ENCODE data around the gene GPSM1. TPM values are rescaled to one million over a fixed set of nuclear protein-coding genes. Genes with fewer than 3 reads are reported as not detected.

Gene GPSM1
- polyA plus RNA-seq, 1 of the 3 experiments (the other 2 are of a cell fraction) = 26.7 TPM

DNA sequence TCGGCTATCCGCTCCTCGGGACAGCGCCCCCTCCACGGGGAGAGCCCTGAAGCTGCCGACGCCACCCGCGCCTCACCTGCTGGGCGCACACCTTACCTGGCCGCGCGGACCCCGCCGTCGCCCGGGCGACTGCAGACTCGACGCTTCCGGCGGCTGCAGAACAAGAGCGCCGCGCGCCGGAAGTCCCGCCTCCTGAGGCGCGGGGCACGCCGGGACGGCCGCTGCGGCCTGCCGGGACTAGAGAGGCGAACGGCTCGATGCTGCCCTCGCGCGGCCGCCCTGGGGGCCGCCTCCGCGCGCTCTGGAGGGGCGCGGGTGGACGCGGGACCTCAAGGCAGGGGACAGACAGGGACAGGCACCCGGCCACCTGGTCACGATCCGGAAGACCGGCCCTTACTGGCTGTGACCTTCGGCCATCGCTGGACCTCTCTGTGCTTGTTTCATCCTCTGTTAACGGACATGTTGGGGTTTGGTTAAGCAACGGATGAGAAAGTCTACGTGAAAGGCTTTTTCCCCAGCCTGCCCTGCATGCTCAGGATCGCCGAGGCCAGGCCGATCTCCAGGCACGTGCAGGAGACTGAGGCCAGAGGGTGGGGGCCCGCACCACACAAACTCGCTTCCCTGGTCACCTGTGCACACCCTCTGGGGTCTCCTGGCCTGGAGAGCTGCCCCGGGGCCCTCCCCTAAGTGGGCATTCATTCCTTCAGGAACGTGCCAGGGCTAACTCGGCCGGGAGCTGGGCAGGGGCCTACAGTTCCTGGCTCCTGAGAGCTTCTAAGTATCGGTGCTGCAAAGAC is 72.9 kb downstream of the GPSM1 start, which contains the start of gene SNAPC4:
SNAPC4 (minus strand) TSS at position 133 of the 797 bp plus-strand sequence. CDS start 1,742 bp downstream, outside the sequence.
- H3F3A ChIP-seq (replicated peaks; ENCODE audit: insufficient read depth) = peaks cover 10% of the 10 kb centered on the region
- peaks cover 5% of the 10 kb centered on the region; the same call in 1 of the 2 replicates for H4K20me1 ChIP-seq (ENCODE audit: insufficient read depth)
- CTCF ChIA-PET = interaction anchor here (0.6 to 6.8 kb wide), 24 partner anchors 9 to 308 kb away, joined by 3 to 42 read pairs (median 4); partner anchors contain the start of genes CARD9, DNLZ, ENTR1 and PMPCA
- POLR2A ChIA-PET = interaction anchor here (1.2 to 1.4 kb wide), 2 partner anchors 9 to 54 kb away, joined by 4 read pairs; no protein-coding TSS in a partner anchor
- H3K79me2 ChIP-seq (ENCODE audit: insufficient read depth) = peaks cover 32% of the 10 kb centered on the region
- H3K9me3 ChIP-seq = no peaks in the 10 kb centered on the region
- WGBS (ENCODE audit: low lambda C conversion rate) = 21% methylated on average over 23 of the region's 71 CpGs
- peak within 1 kb of the TSS; percentile 30 to 73; a peak in 2 of 4 replicates for H3K27ac ChIP-seq (ENCODE audit: low read depth in 2 of 2, low read length in 1 of 2)
- H3K27me3 ChIP-seq (ENCODE audit: insufficient read depth) = no peaks in the 10 kb centered on the region
- H3K4me2 ChIP-seq = peak within 1 kb of the TSS; percentile 97
- peak within 1 kb of the TSS; percentile 85; the same call in 1 of the 2 replicates for H2AFZ ChIP-seq (ENCODE audit: low read depth)
- peak; percentile 99 for DNase-seq
- no peaks in the 10 kb centered on the region for H3K9me2 ChIP-seq
- peak within 1 kb of the TSS; percentile 83 for H3K9ac ChIP-seq
- H3K4me1 ChIP-seq (ENCODE audit: control insufficient read depth in 1 of 2, insufficient read depth in 2 of 2, low read depth in 1 of 2, low read length in 1 of 2) = peaks cover 3 to 19% of the 10 kb centered on the region in 2 experiments; a peak in 2 of 4 replicates
- H3K36me3 ChIP-seq (replicated peaks in 1 of 2; ENCODE audit: control insufficient read depth in 1 of 2, insufficient read depth in 2 of 2, low read length in 1 of 2) = peaks cover 23 to 67% of the 10 kb centered on the region in 2 experiments
- H3K4me3 ChIP-seq (ENCODE audit: low read depth in 2 of 2, low read length in 1 of 2) = peak within 1 kb of the TSS; percentile 85 to 99
- TF ChIP-seq YY1 (IDR thresholded peaks at IDR 0.05; ENCODE audit: low read depth) (no peak), MXI1 (IDR thresholded peaks at IDR 0.05; ENCODE audit: low read depth, low read length) (0 out of 2 replicates have a peak, but pooled peaks have one; percentile 57), POLR2AphosphoS5 (IDR thresholded peaks at IDR 0.05; ENCODE audit: low read depth, low read length) (peak; percentile 73), SMC3 (IDR thresholded peaks at IDR 0.05; ENCODE audit: low read depth, low read length) (peak; percentile 67), NFIC (IDR thresholded peaks at IDR 0.05; ENCODE audit: borderline replicate concordance) (no peak), FOSL2 (IDR thresholded peaks at IDR 0.05; ENCODE audit: borderline replicate concordance, low read depth) (no peak), EZH2phosphoT487 (IDR thresholded peaks at IDR 0.05; ENCODE audit: borderline replicate concordance, low read depth) (no peak), TAF1 (IDR thresholded peaks at IDR 0.05; ENCODE audit: borderline replicate concordance, low read depth, low read length) (peak; percentile 96; the same call in 1 of the 2 replicates), RXRA (IDR thresholded peaks at IDR 0.05; ENCODE audit: borderline replicate concordance, low read depth) (no peak), SIN3A (IDR thresholded peaks at IDR 0.05; ENCODE audit: borderline replicate concordance, low read depth, low read length) (peak; percentile 90; the same call in 1 of the 2 replicates), NRF1 (IDR thresholded peaks at IDR 0.05; ENCODE audit: low read depth, low read length) (no peak), ELF1 (IDR thresholded peaks at IDR 0.05) (peak; percentile 58), RFX5 (IDR thresholded peaks at IDR 0.05; ENCODE audit: low read length) (peak; percentile 46; the same call in 1 of the 2 replicates), MEF2A (IDR thresholded peaks at IDR 0.05; ENCODE audit: borderline replicate concordance, low read depth) (no peak), FOXM1 (IDR thresholded peaks at IDR 0.05; ENCODE audit: low read depth) (no peak), TEAD4 (IDR thresholded peaks at IDR 0.05; ENCODE audit: borderline replicate concordance, insufficient read depth) (no peak), RCOR1 (IDR thresholded peaks at IDR 0.05; ENCODE audit: low read length) (peak; percentile 44; the same call in 1 of the 2 replicates), CHD2 (IDR thresholded peaks at IDR 0.05; ENCODE audit: low read length, partially characterized antibody) (peak; percentile 71), JUND (IDR thresholded peaks at IDR 0.05) (no peak), RAD21 (IDR thresholded peaks at IDR 0.05; ENCODE audit: low read length) (peak; percentile 76), TCF12 (IDR thresholded peaks at IDR 0.05) (no peak), GABPA (IDR thresholded peaks at IDR 0.05; ENCODE audit: low read depth) (peak; percentile 90)
- TF ChIP-seq, protein P1, sequence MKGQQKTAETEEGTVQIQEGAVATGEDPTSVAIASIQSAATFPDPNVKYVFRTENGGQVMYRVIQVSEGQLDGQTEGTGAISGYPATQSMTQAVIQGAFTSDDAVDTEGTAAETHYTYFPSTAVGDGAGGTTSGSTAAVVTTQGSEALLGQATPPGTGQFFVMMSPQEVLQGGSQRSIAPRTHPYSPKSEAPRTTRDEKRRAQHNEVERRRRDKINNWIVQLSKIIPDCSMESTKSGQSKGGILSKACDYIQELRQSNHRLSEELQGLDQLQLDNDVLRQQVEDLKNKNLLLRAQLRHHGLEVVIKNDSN (IDR thresholded peaks at IDR 0.05; ENCODE audit: borderline replicate concordance, low read depth) = no peak
- TF ChIP-seq, protein P2, sequence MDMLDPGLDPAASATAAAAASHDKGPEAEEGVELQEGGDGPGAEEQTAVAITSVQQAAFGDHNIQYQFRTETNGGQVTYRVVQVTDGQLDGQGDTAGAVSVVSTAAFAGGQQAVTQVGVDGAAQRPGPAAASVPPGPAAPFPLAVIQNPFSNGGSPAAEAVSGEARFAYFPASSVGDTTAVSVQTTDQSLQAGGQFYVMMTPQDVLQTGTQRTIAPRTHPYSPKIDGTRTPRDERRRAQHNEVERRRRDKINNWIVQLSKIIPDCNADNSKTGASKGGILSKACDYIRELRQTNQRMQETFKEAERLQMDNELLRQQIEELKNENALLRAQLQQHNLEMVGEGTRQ (IDR thresholded peaks at IDR 0.05; ENCODE audit: borderline replicate concordance, low read depth, low read length) = no peak
- TF ChIP-seq, protein P3, sequence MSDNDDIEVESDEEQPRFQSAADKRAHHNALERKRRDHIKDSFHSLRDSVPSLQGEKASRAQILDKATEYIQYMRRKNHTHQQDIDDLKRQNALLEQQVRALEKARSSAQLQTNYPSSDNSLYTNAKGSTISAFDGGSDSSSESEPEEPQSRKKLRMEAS (IDR thresholded peaks at IDR 0.05; ENCODE audit: low read depth) = no peak
- TF ChIP-seq, protein P4, sequence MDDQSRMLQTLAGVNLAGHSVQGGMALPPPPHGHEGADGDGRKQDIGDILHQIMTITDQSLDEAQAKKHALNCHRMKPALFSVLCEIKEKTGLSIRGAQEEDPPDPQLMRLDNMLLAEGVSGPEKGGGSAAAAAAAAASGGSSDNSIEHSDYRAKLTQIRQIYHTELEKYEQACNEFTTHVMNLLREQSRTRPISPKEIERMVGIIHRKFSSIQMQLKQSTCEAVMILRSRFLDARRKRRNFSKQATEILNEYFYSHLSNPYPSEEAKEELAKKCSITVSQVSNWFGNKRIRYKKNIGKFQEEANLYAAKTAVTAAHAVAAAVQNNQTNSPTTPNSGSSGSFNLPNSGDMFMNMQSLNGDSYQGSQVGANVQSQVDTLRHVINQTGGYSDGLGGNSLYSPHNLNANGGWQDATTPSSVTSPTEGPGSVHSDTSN (IDR thresholded peaks at IDR 0.05) = no peak
- TF ChIP-seq, protein P5, sequence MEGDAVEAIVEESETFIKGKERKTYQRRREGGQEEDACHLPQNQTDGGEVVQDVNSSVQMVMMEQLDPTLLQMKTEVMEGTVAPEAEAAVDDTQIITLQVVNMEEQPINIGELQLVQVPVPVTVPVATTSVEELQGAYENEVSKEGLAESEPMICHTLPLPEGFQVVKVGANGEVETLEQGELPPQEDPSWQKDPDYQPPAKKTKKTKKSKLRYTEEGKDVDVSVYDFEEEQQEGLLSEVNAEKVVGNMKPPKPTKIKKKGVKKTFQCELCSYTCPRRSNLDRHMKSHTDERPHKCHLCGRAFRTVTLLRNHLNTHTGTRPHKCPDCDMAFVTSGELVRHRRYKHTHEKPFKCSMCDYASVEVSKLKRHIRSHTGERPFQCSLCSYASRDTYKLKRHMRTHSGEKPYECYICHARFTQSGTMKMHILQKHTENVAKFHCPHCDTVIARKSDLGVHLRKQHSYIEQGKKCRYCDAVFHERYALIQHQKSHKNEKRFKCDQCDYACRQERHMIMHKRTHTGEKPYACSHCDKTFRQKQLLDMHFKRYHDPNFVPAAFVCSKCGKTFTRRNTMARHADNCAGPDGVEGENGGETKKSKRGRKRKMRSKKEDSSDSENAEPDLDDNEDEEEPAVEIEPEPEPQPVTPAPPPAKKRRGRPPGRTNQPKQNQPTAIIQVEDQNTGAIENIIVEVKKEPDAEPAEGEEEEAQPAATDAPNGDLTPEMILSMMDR (IDR thresholded peaks at IDR 0.05) = peak; percentile 82

All from SK-N-SH (cell line).